CD4-positive, alpha-beta T cell (primary cell): ENCODE measurements around the gene MSX2. TPM values are rescaled to one million over a fixed set of nuclear protein-coding genes. Genes with fewer than 3 reads are reported as not detected.

Experiments used
- ATAC-seq: fragments of 200-7000 bp; cut with Tn5 transposase; one replicate; pipeline ENCODE4 v1.10.0; 2022; ENCODE audit warnings: mild to moderate bottlenecking; ENCODE audit not compliant: poor library complexity
- CTCF ChIA-PET: fragments of 350-600 bp; sonication (Branson Sonifier 250); formaldehyde crosslinking; loops from one replicate; lab custom pipeline; 2021; ENCODE audit warnings: antibody characterized with exemption, inconsistent platforms; lab: Charles Lee
- POLR2A ChIA-PET: fragments of 350-600 bp; sonication (Branson Sonifier 250); formaldehyde crosslinking; loops from one replicate; lab custom pipeline; 2021; ENCODE audit warnings: antibody characterized with exemption, inconsistent platforms; lab: Charles Lee
- DNase-seq, 14 experiments: peaks; one replicate each; pipeline ENCODE4 v3.0.0-alpha.2; 2013 to 2020; ENCODE audit warnings: mixed read lengths in 2 of 14
- H3K27ac ChIP-seq, 2 donors: one replicate each; pipeline versions ENCODE4 v1.5.1 to v1.7.0; 2013; ENCODE audit warnings: low read length in 2 of 2, low read depth in 1 of 2, mild to moderate bottlenecking in 1 of 2
- H3K27me3 ChIP-seq, 2 experiments: 1 replicate in 1 of 2; 2 replicates in 1 of 2; pipeline versions ENCODE4 v1.6.1 to v1.7.0; 2013; ENCODE audit warnings: low read length in 2 of 2, control low read depth in 1 of 2, mild to moderate bottlenecking in 1 of 2, moderate library complexity in 1 of 2; ENCODE audit not compliant: insufficient read depth in 2 of 2, control insufficient read depth in 1 of 2
- H3K36me3 ChIP-seq: one replicate; pipeline ENCODE4 v1.6.1; 2013; ENCODE audit warnings: low read length, control low read depth; ENCODE audit not compliant: insufficient read depth
- H3K4me1 ChIP-seq: one replicate; pipeline ENCODE4 v1.6.1; 2013; ENCODE audit warnings: low read length, control low read depth; ENCODE audit not compliant: insufficient read depth
- H3K4me3 ChIP-seq: one replicate; pipeline ENCODE4 v1.5.1; 2013; ENCODE audit warnings: mild to moderate bottlenecking, low read length, moderate library complexity
- H3K9me3 ChIP-seq, 2 experiments: 1 replicate in 1 of 2; 2 replicates in 1 of 2; pipeline versions ENCODE4 v1.6.1 to v1.7.0; 2013; ENCODE audit warnings: low read length in 2 of 2, mild to moderate bottlenecking in 2 of 2, control low read depth in 1 of 2, moderate library complexity in 1 of 2; ENCODE audit not compliant: control insufficient read depth in 1 of 2, insufficient read depth in 1 of 2
- H3K27ac Mint-ChIP-seq: one replicate; pipeline ENCODE4 v1.8.0; 2020; ENCODE audit warnings: mixed read lengths
- H3K27me3 Mint-ChIP-seq: one replicate; pipeline ENCODE4 v1.8.0; 2021; ENCODE audit warnings: mixed read lengths
- H3K36me3 Mint-ChIP-seq: one replicate; pipeline ENCODE4 v1.8.0; 2021; ENCODE audit warnings: low read depth, mixed read lengths
- H3K4me1 Mint-ChIP-seq: one replicate; pipeline ENCODE4 v1.8.0; 2021; ENCODE audit warnings: low read depth, mixed read lengths
- H3K4me3 Mint-ChIP-seq: one replicate; pipeline ENCODE4 v1.8.0; 2020; ENCODE audit warnings: mild to moderate bottlenecking, mixed read lengths
- H3K9me3 Mint-ChIP-seq: one replicate; pipeline ENCODE4 v1.8.0; 2020; ENCODE audit warnings: mixed read lengths
- intact Hi-C, 2 experiments: fragments of 100-400 bp; cut with DNase I in 1 of 2; cut with micrococcal nuclease in 1 of 2; formaldehyde crosslinking; loops; one replicate each; pipeline versions ENCODE4 v1.15.1 to v1.9.0; 2023 to 2025; cut with DNase I, micrococcal nuclease
- total RNA-seq, 174 experiments: library from RNA in 2 of 174; stranded (reverse) in 2 of 174; gene quantifications; one replicate each; pipeline ENCODE4 v1.2.3 and lab custom pipeline; 2021 to 2026
- TF ChIP-seq, protein P1 (sequence below): fragments of 200-600 bp; IDR thresholded peaks from one replicate; pipeline ENCODE4 v1.8.0; 2022; ENCODE audit warnings: antibody characterized with exemption, mild to moderate bottlenecking

The MSX2 gene
- total RNA-seq, 2 experiments from 2014 or later = 0.30 to 0.31 TPM

- no peak overlapping the region for H3K27ac Mint-ChIP-seq
- ATAC-seq (no peak), DNase-seq (no peak)
- no peak overlapping the region for H3K27ac ChIP-seq
- TF ChIP-seq, protein P1, sequence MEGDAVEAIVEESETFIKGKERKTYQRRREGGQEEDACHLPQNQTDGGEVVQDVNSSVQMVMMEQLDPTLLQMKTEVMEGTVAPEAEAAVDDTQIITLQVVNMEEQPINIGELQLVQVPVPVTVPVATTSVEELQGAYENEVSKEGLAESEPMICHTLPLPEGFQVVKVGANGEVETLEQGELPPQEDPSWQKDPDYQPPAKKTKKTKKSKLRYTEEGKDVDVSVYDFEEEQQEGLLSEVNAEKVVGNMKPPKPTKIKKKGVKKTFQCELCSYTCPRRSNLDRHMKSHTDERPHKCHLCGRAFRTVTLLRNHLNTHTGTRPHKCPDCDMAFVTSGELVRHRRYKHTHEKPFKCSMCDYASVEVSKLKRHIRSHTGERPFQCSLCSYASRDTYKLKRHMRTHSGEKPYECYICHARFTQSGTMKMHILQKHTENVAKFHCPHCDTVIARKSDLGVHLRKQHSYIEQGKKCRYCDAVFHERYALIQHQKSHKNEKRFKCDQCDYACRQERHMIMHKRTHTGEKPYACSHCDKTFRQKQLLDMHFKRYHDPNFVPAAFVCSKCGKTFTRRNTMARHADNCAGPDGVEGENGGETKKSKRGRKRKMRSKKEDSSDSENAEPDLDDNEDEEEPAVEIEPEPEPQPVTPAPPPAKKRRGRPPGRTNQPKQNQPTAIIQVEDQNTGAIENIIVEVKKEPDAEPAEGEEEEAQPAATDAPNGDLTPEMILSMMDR = no peak
- no peaks in the 10 kb centered on the region for H3K36me3 ChIP-seq
- H3K4me1 Mint-ChIP-seq = no peaks in the 10 kb centered on the region
- peaks cover 0 to 6% of the 10 kb centered on the region in 2 experiments for H3K9me3 ChIP-seq
- H3K27me3 ChIP-seq = peaks cover 14 to 18% of the 10 kb centered on the region in 2 experiments
- ChIA-PET POLR2A (no interaction called here), CTCF (no interaction called here)
- no peak overlapping the region for H3K4me3 ChIP-seq
- H3K9me3 Mint-ChIP-seq = no peaks in the 10 kb centered on the region
- H3K36me3 Mint-ChIP-seq = no peaks in the 10 kb centered on the region
- intact Hi-C loops = no loop called here
- H3K27me3 Mint-ChIP-seq = peaks cover 48% of the 10 kb centered on the region
- no peaks in the 10 kb centered on the region for H3K4me1 ChIP-seq
- no peak overlapping the region for H3K4me3 Mint-ChIP-seq
Observed at GRCh38 chr5:174698156-174698555, 26.2 kb upstream of the MSX2 start.

DNA sequence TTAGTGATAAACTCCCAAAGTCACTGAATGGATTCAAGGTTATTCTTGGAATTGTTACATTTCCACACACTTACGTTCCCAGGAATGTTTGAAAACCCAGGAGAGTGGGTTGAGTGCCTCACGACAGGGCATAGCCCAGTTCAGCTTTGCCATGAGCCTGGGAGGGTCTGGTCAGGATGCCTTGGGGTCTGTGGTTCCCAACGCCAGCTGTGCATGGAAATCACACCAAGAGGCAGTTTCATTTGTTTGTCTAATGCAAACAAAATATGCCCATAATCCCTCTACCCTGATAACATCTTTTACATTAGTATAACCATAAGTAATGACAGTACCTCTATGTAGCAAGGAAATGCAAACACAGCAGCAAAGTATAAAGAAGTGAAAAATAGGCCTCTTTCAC lies 25.3 kb upstream of the MSX2 start:
- H3K4me3 Mint-ChIP-seq = no peak overlapping the region
- no peaks in the 10 kb centered on the region for H3K4me1 Mint-ChIP-seq
- H3K27ac ChIP-seq = no peak overlapping the region
- H3K4me3 ChIP-seq = no peak overlapping the region
- H3K36me3 ChIP-seq = no peaks in the 10 kb centered on the region
- CTCF ChIA-PET = no interaction called here
- ATAC-seq = no peak
- H3K27me3 Mint-ChIP-seq = peaks cover 42% of the 10 kb centered on the region
- H3K9me3 Mint-ChIP-seq = no peaks in the 10 kb centered on the region
- H3K27ac Mint-ChIP-seq = no peak overlapping the region
- DNase-seq = no peak
- peaks cover 8 to 10% of the 10 kb centered on the region in 2 experiments for H3K27me3 ChIP-seq
- no peaks in the 10 kb centered on the region for H3K4me1 ChIP-seq
- peaks cover 0 to 6% of the 10 kb centered on the region in 2 experiments for H3K9me3 ChIP-seq
- POLR2A ChIA-PET = no interaction called here
- TF ChIP-seq, protein P1 = no peak
- intact Hi-C loops = no loop called here
- H3K36me3 Mint-ChIP-seq = no peaks in the 10 kb centered on the region

- DNase-seq (no peak), ATAC-seq (no peak)
- H3K27ac ChIP-seq = no peak overlapping the region
- no peaks in the 10 kb centered on the region for H3K36me3 Mint-ChIP-seq
- H3K4me3 ChIP-seq = no peak overlapping the region
- no peaks in the 10 kb centered on the region for H3K9me3 ChIP-seq
- no peaks in the 10 kb centered on the region for H3K36me3 ChIP-seq
- ChIA-PET CTCF (no interaction called here), POLR2A (no interaction called here)
- intact Hi-C loops = no loop called here
- no peaks in the 10 kb centered on the region for H3K4me1 ChIP-seq
- H3K9me3 Mint-ChIP-seq = no peaks in the 10 kb centered on the region
- no peak overlapping the region for H3K27ac Mint-ChIP-seq
- no peaks in the 10 kb centered on the region for H3K4me1 Mint-ChIP-seq
- H3K4me3 Mint-ChIP-seq = no peak overlapping the region
- peaks cover 34% of the 10 kb centered on the region for H3K27me3 Mint-ChIP-seq
- peaks cover 0 to 6% of the 10 kb centered on the region in 2 experiments for H3K27me3 ChIP-seq
- TF ChIP-seq, protein P1 = no peak
Observed at GRCh38 chr5:174706997-174707572, 17.3 kb upstream of the MSX2 start.
